ENCODE results near the gene MED15.
"Not testable (repeated sequence)": the region's sequence is repeated elsewhere in the genome, so short reads cannot be mapped to it uniquely, and the experiment has no call there.

The MED15 gene

GRCh38 chr22:20483771-20484170, 23.6 kb upstream of the MED15 start:
- no peak for FAIRE-seq

- FAIRE-seq = no peak
Measured at GRCh38 chr22:20484948-20485683, 22.3 kb upstream of the MED15 start.

GRCh38 chr22:20486229-20486628, 21.2 kb upstream of the MED15 start:
- FAIRE-seq = no peak

- FAIRE-seq = no peak
Measured at GRCh38 chr22:20487715-20488114, 19.7 kb upstream of the MED15 start.

GRCh38 chr22:20488946-20489345, 18.5 kb upstream of the MED15 start:
- FAIRE-seq = no peak

GRCh38 chr22:20490183-20490940, 17.0 kb upstream of the MED15 start:
- no peak for FAIRE-seq

- FAIRE-seq = no peak
Measured at GRCh38 chr22:20490941-20491307, 16.5 kb upstream of the MED15 start.

- FAIRE-seq = no peak
Measured at GRCh38 chr22:20491346-20491745, 16.1 kb upstream of the MED15 start.

- FAIRE-seq = no peak
Measured at GRCh38 chr22:20494978-20495860, 12.2 kb upstream of the MED15 start, which contains the start of gene KLHL22. Gene KLHL22, minus strand, starts transcription at chr22:20495795. Its CDS starts 6,584 bp downstream, at chr22:20489211.

GRCh38 chr22:20495861-20496681, 11.3 kb upstream of the MED15 start:
- no peak for FAIRE-seq

- no peak for FAIRE-seq
Measured at GRCh38 chr22:20497426-20497825, 10.0 kb upstream of the MED15 start.

GRCh38 chr22:20498913-20499312, 8.5 kb upstream of the MED15 start:
- FAIRE-seq = no peak

- no peak for FAIRE-seq
Measured at GRCh38 chr22:20499769-20500168, 7.6 kb upstream of the MED15 start.

- no peak for FAIRE-seq
Measured at GRCh38 chr22:20503816-20504215, 3.6 kb upstream of the MED15 start.

GRCh38 chr22:20504293-20504922, 3.0 kb upstream of the MED15 start:
- FAIRE-seq = not testable (repeated sequence)

- no peak for FAIRE-seq
Measured at GRCh38 chr22:20506543-20507252, 712 bp upstream of the MED15 start.

GRCh38 chr22:20508067-20508755, 801 bp downstream of the MED15 start:
- not testable (repeated sequence) for FAIRE-seq

- no peak for FAIRE-seq
Measured at GRCh38 chr22:20508815-20509271, 1.4 kb downstream of the MED15 start.

GRCh38 chr22:20509344-20510047, 2.1 kb downstream of the MED15 start:
- no peak for FAIRE-seq

Measured in colon (tissue), 2 donors.